ENCODE measurements around the gene FRMD4A. TPM values are rescaled to one million over a fixed set of nuclear protein-coding genes. Genes with fewer than 3 reads are reported as not detected.

FRMD4A gene
- total and polyA plus RNA-seq, 10 of the 15 experiments (the other 5 are each of a cell fraction or from before 2014, with no cell fraction given) = 17.8 to 75.2 (median 39.1) TPM

GRCh38 chr10:14146501-14146900 is 184.2 kb downstream of the FRMD4A start (continued):
- no peak for TF ChIP-seq RELB (IDR thresholded peaks at IDR 0.05; ENCODE audit: low read depth)

GRCh38 chr10:14146025-14146424 is 184.7 kb downstream of the FRMD4A start:
- Histone ChIP-seq H3K79me2 (ENCODE audit: control insufficient read depth, insufficient read depth, low read length) (no peaks in the 10 kb centered on the region), H4K20me1 (ENCODE audit: control insufficient read depth, insufficient read depth) (no peaks in the 10 kb centered on the region), H2AFZ (ENCODE audit: control insufficient read depth, low read depth, low read length) (no peak overlapping the region), H3K9me3 (replicated peaks; ENCODE audit: control insufficient read depth, insufficient read depth, low read length) (no peaks in the 10 kb centered on the region; the same call in 2 of the 3 replicates), H3K4me3 (no peak overlapping the region), H3K36me3 (ENCODE audit: control insufficient read depth in 2 of 2, insufficient read depth in 2 of 2, low read length in 1 of 2) (no peaks in the 10 kb centered on the region), H3K4me2 (ENCODE audit: control insufficient read depth, insufficient read depth) (no peak overlapping the region), H3K27me3 (replicated peaks in 1 of 2; ENCODE audit: control insufficient read depth in 2 of 2, insufficient read depth in 2 of 2, low read length in 1 of 2) (no peaks in the 10 kb centered on the region; a peak in 1 of 4 replicates), H3K9ac (ENCODE audit: control insufficient read depth, insufficient read depth, low read length) (no peak overlapping the region), H3K27ac (ENCODE audit: control insufficient read depth, insufficient read depth) (no peak overlapping the region), H3K4me1 (ENCODE audit: control insufficient read depth, insufficient read depth, low read length) (no peaks in the 10 kb centered on the region)
- ATAC-seq (no peak), DNase-seq (ENCODE audit: low read depth, low spot score) (no peak), FAIRE-seq (no peak)
- in situ Hi-C loops (cut with MboI) = no loop called here
- intact Hi-C loops (cut with micrococcal nuclease; ENCODE audit: unreplicated experiment) = no loop called here
- TF ChIP-seq ASH2L (IDR thresholded peaks at IDR 0.05; ENCODE audit: borderline replicate concordance, low read depth) = no peak
- no peak for TF ChIP-seq ZNF384 (IDR thresholded peaks at IDR 0.05; ENCODE audit: borderline replicate concordance, low read depth, low read length)
- TF ChIP-seq NFXL1 (IDR thresholded peaks at IDR 0.05; ENCODE audit: borderline replicate concordance) = no peak
- TF ChIP-seq EED (IDR thresholded peaks at IDR 0.05; ENCODE audit: low read depth) = no peak
- no peak for TF ChIP-seq SMC3 (IDR thresholded peaks at IDR 0.05; ENCODE audit: borderline replicate concordance, low read length)
- no peak for TF ChIP-seq TCF7 (IDR thresholded peaks at IDR 0.05; ENCODE audit: borderline replicate concordance)
- TF ChIP-seq TARDBP (IDR thresholded peaks at IDR 0.05; ENCODE audit: borderline replicate concordance) = no peak
- no peak for TF ChIP-seq MXI1 (IDR thresholded peaks at IDR 0.05; ENCODE audit: low read depth, low read length)
- no peak for TF ChIP-seq PBX3 (IDR thresholded peaks at IDR 0.05; ENCODE audit: insufficient replicate concordance, low read depth, low read length)
- RAD21 ChIA-PET (ENCODE audit: unreplicated experiment) = no interaction called here
- CTCF ChIA-PET = no interaction called here
- BruUV-seq (replicated peaks) = no TSS peak
- SMC1A ChIA-PET (ENCODE audit: uncharacterized antibody, unreplicated experiment) = no interaction called here
- WGBS (ENCODE audit: insufficient coverage, insufficient replicate concordance, low lambda C conversion rate, missing lambda C conversion rate) = 30% methylated on average over 3 of the region's 3 CpGs
- POLR2A ChIA-PET = no interaction called here

Data from GM12878 (cell line).